ENCODE data around the gene SLC35A3. TPM values are rescaled to one million over a fixed set of nuclear protein-coding genes. Genes with fewer than 3 reads are reported as not detected.

The SLC35A3 gene
- total RNA-seq, 1 donor from 2014 or later, result 24.2 TPM

- DNase-seq (ENCODE audit: low spot score in 2 of 2, unreplicated experiment in 2 of 2), result no peak
- no peak for TF ChIP-seq CTCF (IDR thresholded peaks at IDR 0.05; ENCODE audit: unreplicated experiment)
- no peak overlapping the region for H3K4me3 Mint-ChIP-seq
- H3K27ac Mint-ChIP-seq, result no peak overlapping the region
- H3K9me3 Mint-ChIP-seq, result no peaks in the 10 kb centered on the region
- H3K27me3 Mint-ChIP-seq (ENCODE audit: low read depth), result no peaks in the 10 kb centered on the region
- H3K4me1 Mint-ChIP-seq, result peaks cover 4% of the 10 kb centered on the region
- H3K36me3 Mint-ChIP-seq, result peaks cover 51% of the 10 kb centered on the region
Observed at GRCh38 chr1:100073531-100073930, 103.7 kb downstream of the SLC35A3 start.

DNA sequence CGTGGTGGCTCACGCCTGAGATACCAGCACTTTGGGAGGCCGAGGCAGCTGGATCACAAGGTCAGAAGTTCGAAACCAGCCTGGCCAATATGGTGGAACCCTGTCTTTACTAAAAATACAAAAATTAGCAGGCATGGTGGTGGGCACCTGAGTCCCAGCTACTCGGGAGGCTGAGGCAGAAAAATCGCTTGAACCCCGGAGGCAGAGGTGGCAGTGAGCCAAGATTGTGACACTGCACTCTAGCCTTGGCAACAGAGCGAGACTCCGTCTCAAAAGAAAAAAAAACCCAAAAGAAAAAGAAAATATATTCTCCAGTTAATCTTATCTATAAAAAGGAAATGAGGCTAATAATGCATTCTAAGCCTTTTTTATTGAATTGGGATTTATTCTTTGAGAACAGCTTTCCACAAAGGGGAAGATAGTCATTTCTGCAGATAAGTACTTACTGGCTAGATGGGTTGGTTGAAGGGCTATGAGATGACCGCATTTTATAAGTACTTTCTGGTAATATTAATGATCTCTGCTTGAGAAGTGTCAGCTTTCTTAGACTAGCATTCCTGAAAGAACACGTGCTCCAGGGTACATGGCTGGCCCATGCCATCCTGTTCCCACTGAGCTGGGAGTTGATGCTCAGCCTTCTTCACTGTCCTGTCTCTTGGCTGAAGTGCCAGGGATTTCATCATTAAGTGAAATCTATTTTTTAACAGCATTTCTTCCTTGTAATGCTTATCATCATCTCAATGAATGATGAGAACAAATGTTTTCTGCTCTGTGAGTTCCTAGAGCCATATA, 105.0 kb downstream of the SLC35A3 start:
- TF ChIP-seq CTCF (IDR thresholded peaks at IDR 0.05; ENCODE audit: unreplicated experiment), result no peak
- Mint-ChIP-seq H3K4me3 (no peak overlapping the region), H3K36me3 (peaks cover 51% of the 10 kb centered on the region), H3K27ac (no peak overlapping the region), H3K27me3 (ENCODE audit: low read depth) (no peaks in the 10 kb centered on the region), H3K4me1 (peaks cover 4% of the 10 kb centered on the region), H3K9me3 (no peaks in the 10 kb centered on the region)
- no peak for DNase-seq (ENCODE audit: low spot score in 2 of 2, unreplicated experiment in 2 of 2)

DNA sequence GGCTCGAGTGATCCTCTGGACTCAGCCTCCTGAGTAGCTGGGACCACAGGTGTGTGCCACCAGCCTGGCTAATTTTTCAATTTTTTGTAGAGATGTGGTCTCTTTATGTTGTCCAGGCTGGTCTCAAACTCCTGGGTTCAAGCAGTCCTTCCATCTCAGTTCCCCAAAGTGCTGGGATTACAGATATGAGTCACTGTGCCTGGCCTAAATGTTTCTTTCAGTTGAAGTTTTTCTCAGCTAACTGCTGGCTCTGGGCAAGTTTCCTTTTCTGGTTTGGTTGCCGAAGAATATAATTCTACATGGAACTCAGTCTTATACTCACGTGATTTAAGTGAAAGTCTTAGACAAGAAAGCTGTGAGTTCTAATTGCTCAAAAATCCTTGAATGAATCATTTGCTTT, 106.0 kb downstream of the SLC35A3 start:
- TF ChIP-seq CTCF (IDR thresholded peaks at IDR 0.05; ENCODE audit: unreplicated experiment), result no peak
- Mint-ChIP-seq H3K9me3 (no peaks in the 10 kb centered on the region), H3K27me3 (ENCODE audit: low read depth) (no peaks in the 10 kb centered on the region), H3K4me3 (no peak overlapping the region), H3K4me1 (peaks cover 4% of the 10 kb centered on the region), H3K36me3 (peaks cover 43% of the 10 kb centered on the region), H3K27ac (no peak overlapping the region)
- DNase-seq (ENCODE audit: low spot score in 2 of 2, unreplicated experiment in 2 of 2), result no peak

GRCh38 chr1:100076319-100076718, 106.5 kb downstream of the SLC35A3 start:
- no peak for DNase-seq (ENCODE audit: low spot score in 2 of 2, unreplicated experiment in 2 of 2)
- Mint-ChIP-seq H3K36me3 (peaks cover 40% of the 10 kb centered on the region), H3K4me1 (peaks cover 4% of the 10 kb centered on the region), H3K4me3 (no peak overlapping the region), H3K9me3 (no peaks in the 10 kb centered on the region), H3K27me3 (ENCODE audit: low read depth) (no peaks in the 10 kb centered on the region), H3K27ac (no peak overlapping the region)
- TF ChIP-seq CTCF (IDR thresholded peaks at IDR 0.05; ENCODE audit: unreplicated experiment), result no peak

DNA sequence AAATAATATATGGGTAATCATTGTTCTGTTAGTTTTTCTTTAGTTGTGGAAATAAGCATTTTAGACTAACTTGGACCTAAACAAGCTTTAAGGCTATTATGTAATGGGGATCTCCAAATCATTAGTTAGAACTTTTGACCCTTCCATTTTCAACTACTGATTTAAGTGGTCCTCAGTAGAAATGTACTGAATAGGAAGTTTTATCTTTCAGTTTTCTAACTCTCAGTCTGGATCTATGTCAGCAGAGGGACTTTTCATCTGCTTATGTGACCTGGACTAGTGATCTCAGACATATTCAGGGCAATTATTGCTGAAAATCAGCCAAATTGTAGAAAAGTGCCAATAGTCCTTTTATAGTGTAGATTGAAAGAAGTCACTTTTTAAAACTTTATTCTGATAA, 106.9 kb downstream of the SLC35A3 start:
- no peak overlapping the region for H3K27ac Mint-ChIP-seq

More for the DNA sequence above, 106.9 kb downstream of the SLC35A3 start:
- TF ChIP-seq CTCF (IDR thresholded peaks at IDR 0.05; ENCODE audit: unreplicated experiment), result no peak
- no peak for DNase-seq (ENCODE audit: low spot score in 2 of 2, unreplicated experiment in 2 of 2)
- H3K4me1 Mint-ChIP-seq, result peaks cover 4% of the 10 kb centered on the region
- peaks cover 39% of the 10 kb centered on the region for H3K36me3 Mint-ChIP-seq
- H3K4me3 Mint-ChIP-seq, result no peak overlapping the region
- H3K27me3 Mint-ChIP-seq (ENCODE audit: low read depth), result no peaks in the 10 kb centered on the region
- no peaks in the 10 kb centered on the region for H3K9me3 Mint-ChIP-seq
